ENCODE results near the gene SCGB1D1. TPM values are rescaled to one million over a fixed set of nuclear protein-coding genes. Genes with fewer than 3 reads are reported as not detected.

The SCGB1D1 gene
- total and polyA plus RNA-seq, 7 donors: not detected

GRCh38 chr11:62153617-62154016, 36.4 kb upstream of the SCGB1D1 start:
- no peak for TF ChIP-seq CTCF (IDR thresholded peaks at IDR 0.05)
- no peaks in the 10 kb centered on the region for H3K27me3 ChIP-seq (ENCODE audit: insufficient read depth in 3 of 3, low read length in 2 of 3)
- intact Hi-C loops (cut with DNase I): no loop called here
- no peaks in the 10 kb centered on the region for H3K9me3 ChIP-seq
- DNase-seq: no peak
- WGBS, 3 donors: 79 to 90% (median 81%) methylated on average over 3 of the region's 3 CpGs
- no peak overlapping the region for H3K27ac ChIP-seq
- H3K4me1 ChIP-seq: peaks cover 6% of the 10 kb centered on the region
- no peak for ATAC-seq
- H3K36me3 ChIP-seq (ENCODE audit: insufficient read depth in 1 of 2, low read depth in 1 of 2): peaks cover 0 to 45% of the 10 kb centered on the region in 2 donors
- H3K4me3 ChIP-seq: no peak overlapping the region

GRCh38 chr11:62157603-62158002, 32.4 kb upstream of the SCGB1D1 start:
- WGBS, 3 donors: 46 to 57% (median 48%) methylated on average over 6 of the region's 6 CpGs
- TF ChIP-seq CTCF (IDR thresholded peaks at IDR 0.05): no peak
- ATAC-seq (no peak), DNase-seq (no peak)
- intact Hi-C loops (cut with DNase I): no loop called here
- H3K27me3 ChIP-seq (ENCODE audit: insufficient read depth in 3 of 3, low read length in 2 of 3): no peaks in the 10 kb centered on the region
- peaks cover 6% of the 10 kb centered on the region for H3K4me1 ChIP-seq
- H3K36me3 ChIP-seq (ENCODE audit: insufficient read depth in 1 of 2, low read depth in 1 of 2): peaks cover 0 to 6% of the 10 kb centered on the region in 2 donors
- no peak overlapping the region for H3K27ac ChIP-seq
- no peaks in the 10 kb centered on the region for H3K9me3 ChIP-seq
- H3K4me3 ChIP-seq: no peak overlapping the region

- DNase-seq (no peak), ATAC-seq (no peak)
- H3K9me3 ChIP-seq: no peaks in the 10 kb centered on the region
- TF ChIP-seq CTCF (IDR thresholded peaks at IDR 0.05): no peak
- no peak overlapping the region for H3K27ac ChIP-seq
- WGBS, 3 donors: 84 to 89% (median 86%) methylated on average over 10 of the region's 10 CpGs
- H3K4me3 ChIP-seq: no peak overlapping the region
- H3K36me3 ChIP-seq (ENCODE audit: insufficient read depth in 1 of 2, low read depth in 1 of 2): no peaks in the 10 kb centered on the region
- H3K27me3 ChIP-seq (ENCODE audit: insufficient read depth in 3 of 3, low read length in 2 of 3): peaks cover 0 to 1% (median 0%) of the 10 kb centered on the region in 3 donors
- intact Hi-C loops (cut with DNase I): no loop called here
- H3K4me1 ChIP-seq: peaks cover 10% of the 10 kb centered on the region
Observed at GRCh38 chr11:62166371-62166770, 23.6 kb upstream of the SCGB1D1 start.

GRCh38 chr11:62169448-62169847, 20.6 kb upstream of the SCGB1D1 start:
- Histone ChIP-seq H3K27ac (no peak overlapping the region), H3K4me1 (peaks cover 10% of the 10 kb centered on the region), H3K9me3 (no peaks in the 10 kb centered on the region), H3K4me3 (no peak overlapping the region), H3K36me3 (ENCODE audit: insufficient read depth in 1 of 2, low read depth in 1 of 2) (no peaks in the 10 kb centered on the region), H3K27me3 (ENCODE audit: insufficient read depth in 3 of 3, low read length in 2 of 3) (peaks cover 1 to 22% (median 4%) of the 10 kb centered on the region in 3 donors)
- 30 to 32% (median 31%) methylated on average over 10 of the region's 10 CpGs for WGBS, 3 donors
- DNase-seq (peak in 1 of 2 donors; percentile 64), ATAC-seq (peak; percentile 23 to 66 (median 52))
- intact Hi-C loops (cut with DNase I): no loop called here
- no peak for TF ChIP-seq CTCF (IDR thresholded peaks at IDR 0.05)

- WGBS, 3 donors: 59 to 76% (median 62%) methylated on average over 1 of the region's 1 CpG
- DNase-seq: no peak
- intact Hi-C loops (cut with DNase I): loop anchor here in 1 of 2 donors (5.0 kb wide), 1 partner anchor 142 kb away; no protein-coding TSS in a partner anchor
- no peak for TF ChIP-seq CTCF (IDR thresholded peaks at IDR 0.05)
- no peak overlapping the region for H3K4me3 ChIP-seq
- peaks cover 1 to 27% (median 4%) of the 10 kb centered on the region in 3 donors for H3K27me3 ChIP-seq (ENCODE audit: insufficient read depth in 3 of 3, low read length in 2 of 3)
- H3K36me3 ChIP-seq (ENCODE audit: insufficient read depth in 1 of 2, low read depth in 1 of 2): no peaks in the 10 kb centered on the region
- peak; percentile 25 to 75 (median 58) for ATAC-seq
- H3K27ac ChIP-seq: no peak overlapping the region
- H3K4me1 ChIP-seq: peaks cover 10% of the 10 kb centered on the region
- no peaks in the 10 kb centered on the region for H3K9me3 ChIP-seq
Observed at GRCh38 chr11:62169935-62170334, 20.1 kb upstream of the SCGB1D1 start.

All from psoas muscle (tissue), 8 donors.